Upper lobe of left lung (tissue), 6 donors: ENCODE measurements around the gene APBA1. TPM values are rescaled to one million over a fixed set of nuclear protein-coding genes. Genes with fewer than 3 reads are reported as not detected.

Experiments used
- ATAC-seq, 2 donors: fragments of 200-7000 bp; cut with Tn5 transposase; one replicate each; pipeline ENCODE4 v1.9.1; 2022; ENCODE audit warnings: mild to moderate bottlenecking in 2 of 2, moderate library complexity in 2 of 2; ENCODE audit not compliant: low FRiP score in 2 of 2
- DNase-seq, 2 donors: peaks; one replicate each; pipeline ENCODE4 v3.0.0-alpha.2; 2019 to 2020
- H3K27ac ChIP-seq, 4 donors: fragments of 200-600 bp; sonication (generic); one replicate each; pipeline ENCODE4 v1.5.1; 2016 to 2019
- H3K27me3 ChIP-seq, 4 donors: fragments of 200-600 bp; sonication (generic); one replicate each; pipeline ENCODE4 v1.5.1; 2017 to 2019
- H3K36me3 ChIP-seq, 4 donors: fragments of 200-600 bp; sonication (generic); one replicate each; pipeline ENCODE4 v1.5.1; 2016 to 2019
- H3K4me1 ChIP-seq, 4 donors: fragments of 200-600 bp; sonication (generic); one replicate each; pipeline ENCODE4 v1.5.1; 2018 to 2019
- H3K4me3 ChIP-seq, 4 donors: fragments of 200-600 bp; sonication (generic); one replicate each; pipeline ENCODE4 v1.5.1; 2017 to 2019; ENCODE audit warnings: mild to moderate bottlenecking in 2 of 4, moderate library complexity in 1 of 4
- H3K9me3 ChIP-seq, 4 donors: fragments of 200-600 bp; sonication (generic); one replicate each; pipeline ENCODE4 v1.5.1; 2018 to 2019
- EP300 ChIP-seq, 4 donors: sonication (generic); formaldehyde crosslinking; IDR thresholded peaks; one replicate each; pipeline ENCODE4 v1.5.1; 2017; ENCODE audit warnings: antibody characterized with exemption in 4 of 4, control low read depth in 2 of 4
- POLR2A ChIP-seq, 4 donors: fragments of 450-650 bp; IDR thresholded peaks; one replicate each; pipeline ENCODE4 v1.5.1; 2016 to 2017; ENCODE audit warnings: antibody characterized with exemption in 4 of 4, mild to moderate bottlenecking in 2 of 4
- POLR2AphosphoS5 ChIP-seq, 2 donors: sonication (generic); formaldehyde crosslinking; IDR thresholded peaks; one replicate each; pipeline ENCODE4 v1.5.1; 2017; ENCODE audit warnings: antibody characterized with exemption in 2 of 2
- WGBS, 2 donors: methylation state at CpG; one replicate each; pipeline ENCODE4 v1.1.5; 2017 to 2018; 5-methylcytosine and 5-hydroxymethylcytosine counted together
- total RNA-seq, 6 donors: library from RNA; depleted of rRNA in 4 of 6; stranded (reverse); fragments of >200 nt in 4 of 6; gene quantifications; one replicate each; pipeline versions ENCODE4 v1.1.0 to v1.2.1, GENCODE V29; 2016 to 2021
- TF ChIP-seq, protein P1 (sequence below), 6 experiments: fragments of 450-650 bp in 4 of 6; fragments of 200-600 bp in 2 of 6; sonication (generic) in 2 of 6; IDR thresholded peaks; one replicate each; pipeline ENCODE4 v1.5.1; 2016 to 2019; ENCODE audit warnings: antibody characterized with exemption in 6 of 6
- donor health status: DM: no; HTN: no; CAD: no; lungs with moderate emphysema.
- donor health status: DM: no; HTN: yes; CAD: no; lungs with severe emphysema.

Gene APBA1
- total RNA-seq, 6 donors from 2014 or later: 2.1 to 5.4 (median 4.0) TPM

DNA sequence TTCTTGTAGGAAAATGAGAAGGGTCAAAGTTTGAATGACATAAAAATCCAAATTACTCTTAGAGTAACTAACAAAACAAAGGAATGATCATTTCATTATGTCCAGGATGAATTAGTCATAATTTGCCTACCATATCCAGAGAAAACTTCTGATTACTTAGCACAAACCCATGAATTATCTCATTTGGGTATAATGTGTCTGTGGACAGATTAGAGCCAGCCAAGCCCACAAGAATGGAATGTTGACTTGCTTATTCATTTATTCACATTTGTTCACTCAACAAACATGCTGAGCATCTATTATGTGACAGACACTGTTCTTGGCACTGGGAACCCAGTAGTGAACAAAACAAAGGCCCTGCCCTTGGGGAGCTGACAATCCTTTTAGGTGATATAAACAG is 87.4 kb downstream of the APBA1 start:
- Histone ChIP-seq H3K4me1 (peaks cover 0 to 7% (median 2%) of the 10 kb centered on the region in 4 donors), H3K9me3 (no peaks in the 10 kb centered on the region), H3K4me3 (no peak overlapping the region), H3K27me3 (no peaks in the 10 kb centered on the region), H3K36me3 (no peaks in the 10 kb centered on the region), H3K27ac (no peak overlapping the region)
- ATAC-seq: peak in 1 of 2 donors; percentile 18
- TF ChIP-seq, protein P1, sequence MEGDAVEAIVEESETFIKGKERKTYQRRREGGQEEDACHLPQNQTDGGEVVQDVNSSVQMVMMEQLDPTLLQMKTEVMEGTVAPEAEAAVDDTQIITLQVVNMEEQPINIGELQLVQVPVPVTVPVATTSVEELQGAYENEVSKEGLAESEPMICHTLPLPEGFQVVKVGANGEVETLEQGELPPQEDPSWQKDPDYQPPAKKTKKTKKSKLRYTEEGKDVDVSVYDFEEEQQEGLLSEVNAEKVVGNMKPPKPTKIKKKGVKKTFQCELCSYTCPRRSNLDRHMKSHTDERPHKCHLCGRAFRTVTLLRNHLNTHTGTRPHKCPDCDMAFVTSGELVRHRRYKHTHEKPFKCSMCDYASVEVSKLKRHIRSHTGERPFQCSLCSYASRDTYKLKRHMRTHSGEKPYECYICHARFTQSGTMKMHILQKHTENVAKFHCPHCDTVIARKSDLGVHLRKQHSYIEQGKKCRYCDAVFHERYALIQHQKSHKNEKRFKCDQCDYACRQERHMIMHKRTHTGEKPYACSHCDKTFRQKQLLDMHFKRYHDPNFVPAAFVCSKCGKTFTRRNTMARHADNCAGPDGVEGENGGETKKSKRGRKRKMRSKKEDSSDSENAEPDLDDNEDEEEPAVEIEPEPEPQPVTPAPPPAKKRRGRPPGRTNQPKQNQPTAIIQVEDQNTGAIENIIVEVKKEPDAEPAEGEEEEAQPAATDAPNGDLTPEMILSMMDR (IDR thresholded peaks at IDR 0.05): no peak
- no peak for TF ChIP-seq EP300 (IDR thresholded peaks at IDR 0.05)
- TF ChIP-seq POLR2AphosphoS5 (IDR thresholded peaks at IDR 0.05): no peak
- no peak for TF ChIP-seq POLR2A (IDR thresholded peaks at IDR 0.05)
- DNase-seq: no peak

DNA sequence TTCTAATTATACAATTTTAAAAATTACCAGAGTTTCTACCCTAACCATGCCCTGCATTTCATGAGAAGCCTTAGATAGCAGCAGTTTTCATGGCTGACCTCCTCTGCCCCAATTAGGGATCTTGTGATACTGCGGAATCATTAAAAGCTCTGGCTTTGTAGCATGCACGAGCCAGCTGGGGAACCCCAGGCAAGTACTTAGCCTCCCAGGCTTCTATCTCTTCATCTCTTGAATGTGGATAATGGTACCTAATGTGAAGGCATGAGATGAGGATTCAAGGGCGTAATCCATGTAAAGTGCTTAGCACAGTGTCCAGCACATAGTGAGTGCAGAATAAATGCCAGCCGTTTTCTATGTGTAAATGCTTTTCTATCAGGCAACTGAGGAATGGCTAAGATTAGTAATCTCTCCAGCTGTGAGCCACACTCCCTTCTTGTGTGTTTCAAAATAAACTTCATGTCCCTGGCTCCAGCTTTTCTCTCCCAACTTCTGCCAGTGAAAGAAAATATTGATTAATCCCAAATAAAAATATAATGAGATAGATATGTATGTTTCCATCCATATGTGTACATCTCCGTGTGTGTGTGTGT is 88.4 kb downstream of the APBA1 start:
- TF ChIP-seq EP300 (IDR thresholded peaks at IDR 0.05): no peak
- TF ChIP-seq, protein P1 (IDR thresholded peaks at IDR 0.05): no peak
- TF ChIP-seq POLR2AphosphoS5 (IDR thresholded peaks at IDR 0.05): no peak
- TF ChIP-seq POLR2A (IDR thresholded peaks at IDR 0.05): no peak

DNA sequence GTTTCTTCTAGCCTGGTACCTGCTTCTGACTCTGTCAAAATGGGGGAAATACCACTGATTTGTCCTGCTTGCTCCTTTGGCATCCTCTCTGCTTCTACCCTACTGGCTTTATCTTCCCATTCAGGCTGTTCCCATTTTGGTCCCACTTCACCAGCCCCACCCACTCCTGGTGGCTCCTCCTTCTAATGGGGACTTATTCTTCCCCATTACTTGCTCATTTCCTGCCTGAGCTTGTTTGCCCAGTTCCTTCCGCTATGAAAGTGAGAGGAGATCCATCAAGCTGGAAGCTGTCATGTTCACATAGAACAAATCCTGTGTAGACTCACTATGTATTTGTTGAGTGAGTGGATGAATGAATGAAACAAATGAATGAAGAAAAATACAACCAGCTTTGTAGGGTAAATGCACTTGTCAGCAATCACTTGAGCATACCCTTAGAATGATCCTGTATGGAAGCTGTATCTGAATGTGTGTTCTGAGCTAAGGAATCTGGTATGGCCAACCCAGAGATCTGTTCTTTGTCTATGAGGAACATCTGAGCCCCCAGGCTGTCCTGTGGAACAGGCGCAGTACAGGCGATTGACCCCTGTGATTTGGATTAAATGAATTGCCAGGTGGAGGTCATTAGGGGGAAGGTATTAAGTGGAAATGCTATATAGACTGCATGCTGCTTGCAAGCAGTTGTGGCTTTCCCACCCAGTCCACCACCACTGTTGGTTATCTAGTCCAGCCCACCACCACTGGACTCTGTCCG is 89.5 kb downstream of the APBA1 start:
- WGBS, 2 donors: 71 to 81% methylated on average over 2 to 4 of the region's 4 CpGs
- Histone ChIP-seq H3K36me3 (no peaks in the 10 kb centered on the region), H3K27me3 (no peaks in the 10 kb centered on the region), H3K27ac (no peak overlapping the region), H3K4me3 (no peak overlapping the region), H3K9me3 (no peaks in the 10 kb centered on the region), H3K4me1 (peaks cover 0 to 7% (median 2%) of the 10 kb centered on the region in 4 donors)
- ATAC-seq (peak in 1 of 2 donors; percentile 56), DNase-seq (peak in 1 of 2 donors; percentile 23)
- TF ChIP-seq, protein P1 (IDR thresholded peaks at IDR 0.05): no peak
- TF ChIP-seq POLR2A (IDR thresholded peaks at IDR 0.05) (no peak), POLR2AphosphoS5 (IDR thresholded peaks at IDR 0.05) (no peak), EP300 (IDR thresholded peaks at IDR 0.05) (no peak)

More for the DNA sequence above, 88.4 kb downstream of the APBA1 start:
- WGBS, 2 donors: 79 to 84% methylated on average over 5 of the region's 5 CpGs
- Histone ChIP-seq H3K4me1 (peaks cover 0 to 7% (median 2%) of the 10 kb centered on the region in 4 donors), H3K36me3 (no peaks in the 10 kb centered on the region), H3K27me3 (no peaks in the 10 kb centered on the region), H3K27ac (no peak overlapping the region), H3K9me3 (no peaks in the 10 kb centered on the region), H3K4me3 (no peak overlapping the region)
- DNase-seq: no peak
- ATAC-seq: no peak

DNA sequence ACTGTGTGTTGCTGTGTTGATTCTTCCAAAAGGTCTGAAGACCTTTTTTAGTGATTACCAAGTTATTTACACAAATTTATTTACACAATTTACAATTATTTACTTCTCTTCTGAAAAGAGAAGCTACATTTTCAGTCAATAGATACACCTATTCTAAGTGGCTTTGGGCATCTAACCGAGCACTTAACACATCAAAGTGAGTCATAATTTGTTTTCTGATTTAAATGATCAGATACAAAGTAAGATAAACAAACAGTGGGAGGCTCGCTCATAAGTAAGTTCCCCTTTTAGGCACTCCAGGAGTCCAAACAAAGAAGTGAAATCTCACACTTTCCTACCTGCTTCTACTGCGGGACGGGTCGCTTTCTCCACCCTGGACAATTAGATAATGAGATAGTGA is 90.2 kb downstream of the APBA1 start:
- Histone ChIP-seq H3K4me1 (peaks cover 0 to 7% (median 2%) of the 10 kb centered on the region in 4 donors), H3K27ac (no peak overlapping the region), H3K36me3 (no peaks in the 10 kb centered on the region), H3K9me3 (no peaks in the 10 kb centered on the region), H3K27me3 (no peaks in the 10 kb centered on the region), H3K4me3 (no peak overlapping the region)
- WGBS, 2 donors: 55 to 66% methylated on average over 5 of the region's 5 CpGs
- ATAC-seq: no peak
- TF ChIP-seq EP300 (IDR thresholded peaks at IDR 0.05) (no peak), POLR2AphosphoS5 (IDR thresholded peaks at IDR 0.05) (no peak), POLR2A (IDR thresholded peaks at IDR 0.05) (no peak)
- TF ChIP-seq, protein P1 (IDR thresholded peaks at IDR 0.05): no peak
- DNase-seq: no peak
